Right lobe of liver (tissue), 4 donors: ENCODE results near the gene SNRPA1.

Source experiments
- CTCF ChIP-seq, 4 donors: fragments of 200-600 bp in 3 of 4; fragments of 450-650 bp in 1 of 4; IDR thresholded peaks; one replicate each; pipeline versions ENCODE4 v1.5.1 to v1.8.0; 2016 to 2022; ENCODE audit warnings: antibody characterized with exemption in 4 of 4, mild to moderate bottlenecking in 2 of 4
- POLR2A ChIP-seq: fragments of 450-650 bp; IDR thresholded peaks from one replicate; pipeline ENCODE4 v1.6.1; 2017; ENCODE audit warnings: antibody characterized with exemption, mild to moderate bottlenecking
- donor health status: DM: no; HTN: no; CAD: no.
- donor health status: DM: no; HTN: no; CAD: no.
- donor health status: DM: no; HTN: yes; CAD: no.

GRCh38 chr15:101307048-101307896, 12.2 kb upstream of the SNRPA1 start:
- TF ChIP-seq CTCF (IDR thresholded peaks at IDR 0.05) (no peak), POLR2A (no peak)
